HCT116 (cell line): ENCODE data around the gene STON2.

Experiments
- EZH2 ChIP-seq: fragments of 200-600 bp; sonication (generic); IDR thresholded peaks from 2 replicates; pipeline ENCODE4 v1.6.1; 2017; ENCODE audit warnings: antibody characterized with exemption, mixed run types
- SRF ChIP-seq: IDR thresholded peaks from 2 replicates; pipeline ENCODE4 v1.6.1; 2012; ENCODE audit warnings: low read depth
- ZNF274 ChIP-seq: fragments of 200-500 bp; sonication (Bioruptor generic); IDR thresholded peaks from 2 replicates; pipeline ENCODE4 v1.6.1; 2014; ENCODE audit warnings: mild to moderate bottlenecking, low read depth, low read length, inconsistent platforms
- TF ChIP-seq, protein P1 (sequence below), 3 experiments: fragments of 200-600 bp in 1 of 3; sonication (generic) in 1 of 3; IDR thresholded peaks in 2 of 3; conservative IDR thresholded peaks in 1 of 3; 2 replicates each; pipeline ENCODE4 v1.5.1; 2012 to 2017; ENCODE audit warnings: low read depth in 2 of 3, low read length in 2 of 3, antibody characterized with exemption in 1 of 3, borderline replicate concordance in 1 of 3, control low read depth in 1 of 3, mild to moderate bottlenecking in 1 of 3, mixed read lengths in 1 of 3, mixed run types in 1 of 3, moderate library complexity in 1 of 3; ENCODE audit not compliant: insufficient read depth in 1 of 3
- TF ChIP-seq, protein P2 (sequence below): IDR thresholded peaks from 2 replicates; pipeline ENCODE4 v1.6.1; 2012

DNA sequence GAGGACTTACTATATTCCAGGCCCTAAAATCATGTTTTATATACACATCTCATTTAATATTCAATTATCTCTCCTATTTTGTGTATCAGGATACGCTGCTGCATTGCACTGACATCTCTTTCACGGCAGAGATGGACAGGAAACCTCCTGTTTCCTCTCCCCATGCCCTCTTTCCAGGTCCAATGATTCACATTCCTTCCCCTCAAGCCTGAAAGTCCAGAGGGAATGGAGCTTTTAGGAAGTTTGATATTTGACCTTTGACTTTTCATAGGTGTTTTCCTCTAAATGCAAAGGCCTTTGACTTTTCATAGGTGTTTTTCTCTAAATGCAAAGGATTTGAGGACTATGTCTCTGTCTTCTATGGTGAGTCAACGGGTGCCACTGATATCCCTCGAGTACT lies 89.5 kb downstream of the STON2 start:
- no peak for TF ChIP-seq EZH2
- TF ChIP-seq, protein P1, sequence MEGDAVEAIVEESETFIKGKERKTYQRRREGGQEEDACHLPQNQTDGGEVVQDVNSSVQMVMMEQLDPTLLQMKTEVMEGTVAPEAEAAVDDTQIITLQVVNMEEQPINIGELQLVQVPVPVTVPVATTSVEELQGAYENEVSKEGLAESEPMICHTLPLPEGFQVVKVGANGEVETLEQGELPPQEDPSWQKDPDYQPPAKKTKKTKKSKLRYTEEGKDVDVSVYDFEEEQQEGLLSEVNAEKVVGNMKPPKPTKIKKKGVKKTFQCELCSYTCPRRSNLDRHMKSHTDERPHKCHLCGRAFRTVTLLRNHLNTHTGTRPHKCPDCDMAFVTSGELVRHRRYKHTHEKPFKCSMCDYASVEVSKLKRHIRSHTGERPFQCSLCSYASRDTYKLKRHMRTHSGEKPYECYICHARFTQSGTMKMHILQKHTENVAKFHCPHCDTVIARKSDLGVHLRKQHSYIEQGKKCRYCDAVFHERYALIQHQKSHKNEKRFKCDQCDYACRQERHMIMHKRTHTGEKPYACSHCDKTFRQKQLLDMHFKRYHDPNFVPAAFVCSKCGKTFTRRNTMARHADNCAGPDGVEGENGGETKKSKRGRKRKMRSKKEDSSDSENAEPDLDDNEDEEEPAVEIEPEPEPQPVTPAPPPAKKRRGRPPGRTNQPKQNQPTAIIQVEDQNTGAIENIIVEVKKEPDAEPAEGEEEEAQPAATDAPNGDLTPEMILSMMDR (IDR thresholded peaks at IDR 0.05 in 2 of 3, conservative IDR thresholded peaks at IDR 0.05 in 1 of 3; ENCODE audit: borderline replicate concordance in 1 of 3, insufficient read depth in 1 of 3, low read depth in 2 of 3, low read length in 2 of 3), result no peak
- TF ChIP-seq, protein P2, sequence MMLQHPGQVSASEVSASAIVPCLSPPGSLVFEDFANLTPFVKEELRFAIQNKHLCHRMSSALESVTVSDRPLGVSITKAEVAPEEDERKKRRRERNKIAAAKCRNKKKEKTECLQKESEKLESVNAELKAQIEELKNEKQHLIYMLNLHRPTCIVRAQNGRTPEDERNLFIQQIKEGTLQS, result no peak
- no peak for TF ChIP-seq SRF
- TF ChIP-seq ZNF274, result no peak
